HepG2 (cell line): Measurements from ENCODE around the gene ATP6V0D1. TPM values are rescaled to one million over a fixed set of nuclear protein-coding genes. Genes with fewer than 3 reads are reported as not detected.
A peak's percentile ranks its signal among the peaks of the same experiment; 100 is the strongest.

Experiments used
- ARNT2 ChIP-seq: sonication (generic); formaldehyde crosslinking; IDR thresholded peaks from 2 replicates; pipeline ENCODE4 v1.8.0; 2022; ENCODE audit warnings: mild to moderate bottlenecking, low read depth, missing genetic modification reagents, moderate library complexity
- ZNF101 ChIP-seq: sonication (generic); formaldehyde crosslinking; IDR thresholded peaks from 2 replicates; pipeline ENCODE4 v1.4.0; 2020; ENCODE audit warnings: mild to moderate bottlenecking, low read depth, missing genetic modification reagents, borderline replicate concordance
- ZSCAN25 ChIP-seq: sonication (generic); formaldehyde crosslinking; IDR thresholded peaks from 2 replicates; pipeline ENCODE4 v1.8.0; 2022; ENCODE audit warnings: mild to moderate bottlenecking, missing genetic modification reagents
- polyA plus RNA-seq, 8 experiments: library from polyadenylated mRNA; depleted of rRNA in 3 of 8; stranded (reverse) in 7 of 8; unstranded in 1 of 8; fragments of >200 nt; fragmentation: Illumina TruSeq in 4 of 8; extraction: Trizol in 4 of 8; gene quantifications; 2 replicates each; pipeline versions ENCODE4 v1.2.1 to v1.2.3, GENCODE V29; 2011 to 2016; ENCODE audit warnings: low read depth in 4 of 8, missing spikeins in 1 of 8, mixed read lengths in 1 of 8; ENCODE audit not compliant: insufficient read depth in 1 of 8
- total RNA-seq, 5 experiments: library from RNA; depleted of rRNA; stranded (reverse); fragments of >200 nt; fragmentation: Illumina TruSeq; extraction: Trizol; gene quantifications; 2 replicates each; pipeline ENCODE4 v1.2.3, GENCODE V29; 2016; ENCODE audit warnings: low read depth in 1 of 5
- TF ChIP-seq, protein P1 (sequence below): sonication (generic); formaldehyde crosslinking; IDR thresholded peaks from 2 replicates; pipeline ENCODE4 v1.5.1; 2020; ENCODE audit warnings: mild to moderate bottlenecking, moderate library complexity, missing genetic modification reagents
- TF ChIP-seq, protein P2 (sequence below), 2 experiments: fragments of 450-650 bp in 1 of 2; sonication (generic) in 1 of 2; formaldehyde crosslinking in 1 of 2; IDR thresholded peaks; 2 replicates each; pipeline versions ENCODE4 v1.6.1 to v1.8.0; 2016 to 2022; ENCODE audit warnings: antibody characterized with exemption in 1 of 2, mild to moderate bottlenecking in 1 of 2, missing genetic modification reagents in 1 of 2
- TF ChIP-seq, protein P3 (sequence below): IDR thresholded peaks from 2 replicates; pipeline ENCODE4 v1.6.1; 2016; ENCODE audit warnings: low read depth, missing genetic modification reagents, missing compliant biosample characterization
- TF ChIP-seq, protein P4 (sequence below): sonication (generic); formaldehyde crosslinking; IDR thresholded peaks from 2 replicates; pipeline ENCODE4 v1.4.0; 2020; ENCODE audit warnings: missing genetic modification reagents

Gene ATP6V0D1
- total and polyA plus RNA-seq, 2 of the 13 experiments (the other 11 are each of a cell fraction or from before 2014, with no cell fraction given): 51.1 to 61.3 TPM

DNA sequence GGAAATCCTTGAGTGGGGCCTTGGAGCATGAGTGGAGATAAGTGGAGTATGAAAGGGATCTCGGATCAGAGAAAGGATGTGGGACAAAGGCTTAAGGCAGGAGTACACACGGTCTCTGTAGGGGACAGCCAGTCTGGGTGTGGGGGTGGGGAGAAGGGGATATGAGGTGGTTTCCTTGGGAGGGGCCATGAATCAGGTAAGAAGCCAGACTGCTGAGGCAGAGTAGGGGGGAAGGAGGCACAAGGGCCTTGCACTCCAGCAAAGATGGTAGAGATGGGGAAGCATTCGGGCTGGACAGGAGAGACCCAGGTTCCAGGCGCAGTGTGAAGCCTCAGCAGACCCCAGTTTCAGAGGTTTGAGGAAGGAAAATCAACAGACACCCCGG lies 48.5 kb downstream of the ATP6V0D1 start (continued):
- TF ChIP-seq, protein P1, sequence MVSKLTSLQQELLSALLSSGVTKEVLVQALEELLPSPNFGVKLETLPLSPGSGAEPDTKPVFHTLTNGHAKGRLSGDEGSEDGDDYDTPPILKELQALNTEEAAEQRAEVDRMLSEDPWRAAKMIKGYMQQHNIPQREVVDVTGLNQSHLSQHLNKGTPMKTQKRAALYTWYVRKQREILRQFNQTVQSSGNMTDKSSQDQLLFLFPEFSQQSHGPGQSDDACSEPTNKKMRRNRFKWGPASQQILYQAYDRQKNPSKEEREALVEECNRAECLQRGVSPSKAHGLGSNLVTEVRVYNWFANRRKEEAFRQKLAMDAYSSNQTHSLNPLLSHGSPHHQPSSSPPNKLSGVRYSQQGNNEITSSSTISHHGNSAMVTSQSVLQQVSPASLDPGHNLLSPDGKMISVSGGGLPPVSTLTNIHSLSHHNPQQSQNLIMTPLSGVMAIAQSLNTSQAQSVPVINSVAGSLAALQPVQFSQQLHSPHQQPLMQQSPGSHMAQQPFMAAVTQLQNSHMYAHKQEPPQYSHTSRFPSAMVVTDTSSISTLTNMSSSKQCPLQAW (CRISPR knock-in tag): 0 out of 2 replicates have a peak, but pooled peaks have one; percentile 15
- TF ChIP-seq, protein P2, sequence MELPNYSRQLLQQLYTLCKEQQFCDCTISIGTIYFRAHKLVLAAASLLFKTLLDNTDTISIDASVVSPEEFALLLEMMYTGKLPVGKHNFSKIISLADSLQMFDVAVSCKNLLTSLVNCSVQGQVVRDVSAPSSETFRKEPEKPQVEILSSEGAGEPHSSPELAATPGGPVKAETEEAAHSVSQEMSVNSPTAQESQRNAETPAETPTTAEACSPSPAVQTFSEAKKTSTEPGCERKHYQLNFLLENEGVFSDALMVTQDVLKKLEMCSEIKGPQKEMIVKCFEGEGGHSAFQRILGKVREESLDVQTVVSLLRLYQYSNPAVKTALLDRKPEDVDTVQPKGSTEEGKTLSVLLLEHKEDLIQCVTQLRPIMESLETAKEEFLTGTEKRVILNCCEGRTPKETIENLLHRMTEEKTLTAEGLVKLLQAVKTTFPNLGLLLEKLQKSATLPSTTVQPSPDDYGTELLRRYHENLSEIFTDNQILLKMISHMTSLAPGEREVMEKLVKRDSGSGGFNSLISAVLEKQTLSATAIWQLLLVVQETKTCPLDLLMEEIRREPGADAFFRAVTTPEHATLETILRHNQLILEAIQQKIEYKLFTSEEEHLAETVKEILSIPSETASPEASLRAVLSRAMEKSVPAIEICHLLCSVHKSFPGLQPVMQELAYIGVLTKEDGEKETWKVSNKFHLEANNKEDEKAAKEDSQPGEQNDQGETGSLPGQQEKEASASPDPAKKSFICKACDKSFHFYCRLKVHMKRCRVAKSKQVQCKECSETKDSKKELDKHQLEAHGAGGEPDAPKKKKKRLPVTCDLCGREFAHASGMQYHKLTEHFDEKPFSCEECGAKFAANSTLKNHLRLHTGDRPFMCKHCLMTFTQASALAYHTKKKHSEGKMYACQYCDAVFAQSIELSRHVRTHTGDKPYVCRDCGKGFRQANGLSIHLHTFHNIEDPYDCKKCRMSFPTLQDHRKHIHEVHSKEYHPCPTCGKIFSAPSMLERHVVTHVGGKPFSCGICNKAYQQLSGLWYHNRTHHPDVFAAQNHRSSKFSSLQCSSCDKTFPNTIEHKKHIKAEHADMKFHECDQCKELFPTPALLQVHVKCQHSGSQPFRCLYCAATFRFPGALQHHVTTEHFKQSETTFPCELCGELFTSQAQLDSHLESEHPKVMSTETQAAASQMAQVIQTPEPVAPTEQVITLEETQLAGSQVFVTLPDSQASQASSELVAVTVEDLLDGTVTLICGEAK (IDR thresholded peaks at IDR 0.05): no peak
- TF ChIP-seq, protein P2 (CRISPR knock-in tag; IDR thresholded peaks at IDR 0.05): 0 out of 2 replicates have a peak, but pooled peaks have one; percentile 9
- TF ChIP-seq, protein P3, sequence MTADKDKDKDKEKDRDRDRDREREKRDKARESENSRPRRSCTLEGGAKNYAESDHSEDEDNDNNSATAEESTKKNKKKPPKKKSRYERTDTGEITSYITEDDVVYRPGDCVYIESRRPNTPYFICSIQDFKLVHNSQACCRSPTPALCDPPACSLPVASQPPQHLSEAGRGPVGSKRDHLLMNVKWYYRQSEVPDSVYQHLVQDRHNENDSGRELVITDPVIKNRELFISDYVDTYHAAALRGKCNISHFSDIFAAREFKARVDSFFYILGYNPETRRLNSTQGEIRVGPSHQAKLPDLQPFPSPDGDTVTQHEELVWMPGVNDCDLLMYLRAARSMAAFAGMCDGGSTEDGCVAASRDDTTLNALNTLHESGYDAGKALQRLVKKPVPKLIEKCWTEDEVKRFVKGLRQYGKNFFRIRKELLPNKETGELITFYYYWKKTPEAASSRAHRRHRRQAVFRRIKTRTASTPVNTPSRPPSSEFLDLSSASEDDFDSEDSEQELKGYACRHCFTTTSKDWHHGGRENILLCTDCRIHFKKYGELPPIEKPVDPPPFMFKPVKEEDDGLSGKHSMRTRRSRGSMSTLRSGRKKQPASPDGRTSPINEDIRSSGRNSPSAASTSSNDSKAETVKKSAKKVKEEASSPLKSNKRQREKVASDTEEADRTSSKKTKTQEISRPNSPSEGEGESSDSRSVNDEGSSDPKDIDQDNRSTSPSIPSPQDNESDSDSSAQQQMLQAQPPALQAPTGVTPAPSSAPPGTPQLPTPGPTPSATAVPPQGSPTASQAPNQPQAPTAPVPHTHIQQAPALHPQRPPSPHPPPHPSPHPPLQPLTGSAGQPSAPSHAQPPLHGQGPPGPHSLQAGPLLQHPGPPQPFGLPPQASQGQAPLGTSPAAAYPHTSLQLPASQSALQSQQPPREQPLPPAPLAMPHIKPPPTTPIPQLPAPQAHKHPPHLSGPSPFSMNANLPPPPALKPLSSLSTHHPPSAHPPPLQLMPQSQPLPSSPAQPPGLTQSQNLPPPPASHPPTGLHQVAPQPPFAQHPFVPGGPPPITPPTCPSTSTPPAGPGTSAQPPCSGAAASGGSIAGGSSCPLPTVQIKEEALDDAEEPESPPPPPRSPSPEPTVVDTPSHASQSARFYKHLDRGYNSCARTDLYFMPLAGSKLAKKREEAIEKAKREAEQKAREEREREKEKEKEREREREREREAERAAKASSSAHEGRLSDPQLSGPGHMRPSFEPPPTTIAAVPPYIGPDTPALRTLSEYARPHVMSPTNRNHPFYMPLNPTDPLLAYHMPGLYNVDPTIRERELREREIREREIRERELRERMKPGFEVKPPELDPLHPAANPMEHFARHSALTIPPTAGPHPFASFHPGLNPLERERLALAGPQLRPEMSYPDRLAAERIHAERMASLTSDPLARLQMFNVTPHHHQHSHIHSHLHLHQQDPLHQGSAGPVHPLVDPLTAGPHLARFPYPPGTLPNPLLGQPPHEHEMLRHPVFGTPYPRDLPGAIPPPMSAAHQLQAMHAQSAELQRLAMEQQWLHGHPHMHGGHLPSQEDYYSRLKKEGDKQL (CRISPR knock-in tag): no peak
- TF ChIP-seq ARNT2 (CRISPR knock-in tag) (no peak), ZSCAN25 (CRISPR knock-in tag) (no peak), ZNF101 (CRISPR knock-in tag) (no peak)
- TF ChIP-seq, protein P4, sequence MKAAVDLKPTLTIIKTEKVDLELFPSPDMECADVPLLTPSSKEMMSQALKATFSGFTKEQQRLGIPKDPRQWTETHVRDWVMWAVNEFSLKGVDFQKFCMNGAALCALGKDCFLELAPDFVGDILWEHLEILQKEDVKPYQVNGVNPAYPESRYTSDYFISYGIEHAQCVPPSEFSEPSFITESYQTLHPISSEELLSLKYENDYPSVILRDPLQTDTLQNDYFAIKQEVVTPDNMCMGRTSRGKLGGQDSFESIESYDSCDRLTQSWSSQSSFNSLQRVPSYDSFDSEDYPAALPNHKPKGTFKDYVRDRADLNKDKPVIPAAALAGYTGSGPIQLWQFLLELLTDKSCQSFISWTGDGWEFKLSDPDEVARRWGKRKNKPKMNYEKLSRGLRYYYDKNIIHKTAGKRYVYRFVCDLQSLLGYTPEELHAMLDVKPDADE: no peak
